Hematopoietic multipotent progenitor cell treated with erythropoietin and hydrocortisone succinate and interleukin-3 and kit ligand, for 8 days (in vitro differentiated cells): Measurements from ENCODE around the gene RHOJ.
"Not testable (repeated sequence)": the region's sequence is repeated elsewhere in the genome, so short reads cannot be mapped to it uniquely, and the experiment has no call there.

Source experiments
- DNase-seq: peaks from one replicate; pipeline ENCODE4 v3.0.0-alpha.2; 2015

RHOJ gene

DNA sequence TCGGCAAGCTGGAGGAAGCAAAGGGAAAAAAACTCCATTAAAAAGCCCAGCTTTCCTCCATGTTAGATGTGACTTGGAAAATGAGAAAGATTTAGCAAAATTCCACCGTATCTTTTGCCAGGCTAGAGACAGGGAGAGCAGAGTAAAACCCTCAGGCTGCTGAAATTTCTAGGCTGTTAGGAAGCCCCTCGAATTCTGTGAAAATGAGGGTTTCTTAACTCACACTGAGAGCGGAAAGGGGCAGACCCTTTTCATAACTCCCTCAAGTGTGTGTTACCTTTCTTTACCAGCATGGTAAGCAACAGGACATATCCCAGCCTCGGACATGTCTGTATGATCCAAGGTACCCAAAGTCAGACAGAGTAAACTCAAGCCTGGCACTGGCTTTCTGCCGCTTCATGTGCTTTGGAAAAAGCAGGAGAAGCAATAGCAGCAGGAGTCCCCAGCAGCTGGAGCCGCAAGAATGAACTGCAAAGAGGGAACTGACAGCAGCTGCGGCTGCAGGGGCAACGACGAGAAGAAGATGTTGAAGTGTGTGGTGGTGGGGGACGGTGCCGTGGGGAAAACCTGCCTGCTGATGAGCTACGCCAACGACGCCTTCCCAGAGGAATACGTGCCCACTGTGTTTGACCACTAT, at the start of gene RHOJ:
TSS of gene RHOJ (plus strand) at position 37 of the 637 bp plus-strand sequence. CDS start at position 464, 427 bp downstream.
- DNase-seq = no peak

DNA sequence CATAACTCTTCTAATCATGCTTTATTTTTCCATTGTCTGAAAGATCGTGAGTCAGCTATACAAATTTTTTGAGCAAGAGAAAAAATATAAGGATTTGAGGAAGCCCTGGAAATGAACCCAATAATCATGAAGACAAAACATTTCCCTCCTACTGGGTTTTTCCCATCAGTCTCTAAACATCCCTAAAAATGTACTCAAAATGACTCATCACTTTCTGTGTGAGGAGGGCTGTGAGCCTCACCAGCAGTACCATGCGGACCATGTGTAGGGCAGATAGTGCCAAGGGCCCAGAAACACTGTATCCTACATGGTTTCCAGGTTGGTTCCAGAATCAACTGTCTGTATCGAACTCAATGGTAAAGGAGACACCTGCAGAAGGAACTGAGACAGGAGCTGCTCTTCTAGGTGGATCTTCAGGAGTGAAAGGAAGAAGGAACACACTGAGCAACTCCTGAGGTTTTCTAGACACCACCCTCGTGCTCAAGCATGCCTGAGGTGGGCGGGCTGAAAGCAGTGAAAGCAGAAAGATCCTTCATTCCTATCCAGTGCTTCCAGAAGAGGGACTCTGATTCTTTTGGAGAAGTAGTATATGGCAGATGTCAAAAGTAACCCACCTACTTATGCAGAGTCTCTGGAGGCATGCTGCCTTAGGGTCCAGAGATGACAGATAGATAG, 48.6 kb upstream of the RHOJ start:
- no peak for DNase-seq

GRCh38 chr14:63157195-63157594, 47.0 kb upstream of the RHOJ start:
- DNase-seq = no peak

DNA sequence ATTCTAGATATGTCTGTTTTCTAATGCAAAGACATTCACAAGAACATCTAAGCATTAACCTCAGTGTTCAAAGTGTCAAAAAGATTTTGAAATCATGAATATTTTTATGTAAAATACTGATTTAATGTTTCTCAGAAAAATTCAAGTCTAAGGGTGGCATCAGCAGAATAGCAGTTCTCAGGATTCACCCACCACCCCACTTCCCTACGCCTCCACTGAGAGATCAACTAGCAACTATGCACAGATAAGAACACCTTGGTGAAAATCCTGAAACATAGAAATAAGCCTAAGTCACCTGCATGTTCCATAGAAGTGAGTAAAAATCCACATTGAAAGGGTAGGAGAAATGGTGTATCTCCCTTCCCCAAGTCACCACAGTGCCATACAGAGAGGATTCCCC, 40.9 kb upstream of the RHOJ start:
- no peak for DNase-seq

DNA sequence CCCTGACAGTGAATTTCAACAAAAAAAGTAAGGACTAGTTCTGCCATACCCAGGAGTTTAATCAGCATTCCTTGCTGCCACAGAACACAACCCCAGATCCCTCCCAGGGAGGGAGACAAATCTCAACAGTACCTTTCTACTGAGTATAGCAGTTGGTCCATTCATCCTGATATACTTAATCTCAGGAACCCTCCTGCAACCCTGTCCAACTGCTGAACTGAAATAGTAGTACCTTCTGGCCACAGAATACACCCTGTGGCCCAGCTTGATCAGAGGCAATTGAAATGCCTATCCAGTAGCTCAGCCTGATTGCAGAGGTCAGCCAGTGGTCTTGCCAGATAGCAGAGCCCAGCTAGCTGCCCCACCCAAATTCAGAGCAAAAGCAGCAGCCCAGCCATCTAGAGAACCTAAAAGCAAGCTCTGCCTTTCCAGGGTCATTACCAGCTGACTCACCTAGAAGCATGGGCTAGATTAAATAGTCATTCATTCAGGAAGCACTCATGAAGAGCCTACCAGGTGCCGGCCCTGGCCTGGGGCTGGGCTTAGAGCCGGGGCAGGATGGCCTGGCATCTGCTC, 40.0 kb upstream of the RHOJ start:
- no peak for DNase-seq

- DNase-seq = not testable (repeated sequence)
These were observed 39.0 kb upstream of the RHOJ start for GRCh38 chr14:63165267-63165666.

DNA sequence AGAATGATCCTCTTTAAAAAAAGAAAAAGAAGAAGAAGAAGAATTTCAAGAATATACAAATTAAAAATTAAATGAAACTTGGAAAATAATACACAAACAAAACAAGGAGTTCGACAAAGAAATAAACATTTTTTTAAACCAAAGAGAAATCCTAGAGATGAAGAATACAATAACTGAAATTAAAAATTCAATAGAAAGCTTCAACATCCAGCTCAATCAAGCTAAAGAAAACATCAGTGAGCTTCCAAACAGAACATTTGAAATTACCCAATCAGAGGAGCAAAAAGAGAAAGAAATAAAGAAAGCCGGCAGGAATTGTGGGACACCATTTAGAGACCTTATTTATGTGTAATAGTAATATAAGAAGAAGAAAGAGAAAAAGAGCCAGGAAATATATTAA, 37.2 kb upstream of the RHOJ start:
- no peak for DNase-seq

DNA sequence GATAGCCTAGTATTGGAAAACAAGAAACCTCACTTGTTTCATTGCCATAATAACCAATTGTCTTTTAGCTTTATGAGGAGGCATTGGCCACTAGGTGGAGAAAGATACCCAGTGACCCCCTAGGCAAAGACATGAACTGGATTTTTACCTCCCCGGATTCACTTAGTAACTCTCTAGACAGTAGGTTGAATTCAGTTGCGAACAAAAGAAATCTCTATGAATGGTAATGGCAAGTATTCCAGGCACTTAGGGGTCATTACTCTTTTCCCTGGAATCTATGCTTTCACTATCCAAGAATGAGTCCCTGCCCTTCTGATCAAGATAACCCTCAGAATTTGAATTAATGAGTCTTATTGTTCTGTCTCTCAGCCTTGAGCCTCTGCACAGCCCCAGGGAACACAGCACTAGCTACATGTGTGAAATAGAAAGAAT, 29.5 kb upstream of the RHOJ start:
- DNase-seq = peak; percentile 9

- no peak for DNase-seq
These were observed 28.7 kb upstream of the RHOJ start for GRCh38 chr14:63175531-63175930.

DNA sequence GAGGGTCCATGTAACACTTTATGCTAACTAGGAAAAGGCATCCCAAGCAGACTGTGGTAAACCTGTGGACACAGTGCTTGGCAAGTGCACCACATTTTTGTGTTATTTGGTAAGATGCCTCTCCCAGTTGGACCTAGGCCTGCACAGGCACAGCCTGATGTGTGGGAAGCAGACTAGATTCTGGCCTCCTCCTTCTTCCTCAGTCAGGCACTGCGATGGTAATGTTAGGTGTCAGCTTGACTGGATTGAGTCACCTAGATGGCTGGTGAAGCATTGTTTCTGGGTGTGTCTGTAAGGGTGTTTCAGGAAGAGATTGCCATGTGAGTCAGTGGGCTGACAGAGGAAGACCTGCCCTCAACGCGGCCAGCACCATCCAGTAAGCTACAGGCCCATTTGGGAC, 25.3 kb upstream of the RHOJ start:
- no peak for DNase-seq

GRCh38 chr14:63179383-63179782, 24.9 kb upstream of the RHOJ start:
- no peak for DNase-seq

DNA sequence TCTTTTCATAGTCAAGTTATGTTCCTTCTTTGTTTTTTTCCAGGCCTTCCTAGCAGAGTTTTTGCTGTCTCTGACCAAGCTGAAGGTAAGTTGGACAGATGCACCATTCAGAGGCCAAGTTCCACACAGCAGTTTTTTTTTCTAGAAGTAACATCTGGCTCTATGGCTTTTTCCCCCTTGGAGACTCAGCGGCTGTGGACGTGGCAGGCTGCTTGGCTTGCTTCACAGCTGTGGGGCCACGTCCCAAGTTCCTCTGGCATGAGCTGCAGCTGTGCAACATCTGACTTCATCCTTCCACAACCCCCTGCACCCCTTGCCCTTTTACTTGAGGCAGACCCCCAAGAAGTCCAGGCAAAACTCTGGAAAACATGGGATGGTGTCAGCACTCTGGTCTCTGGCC, 24.2 kb upstream of the RHOJ start:
- no peak for DNase-seq

DNA sequence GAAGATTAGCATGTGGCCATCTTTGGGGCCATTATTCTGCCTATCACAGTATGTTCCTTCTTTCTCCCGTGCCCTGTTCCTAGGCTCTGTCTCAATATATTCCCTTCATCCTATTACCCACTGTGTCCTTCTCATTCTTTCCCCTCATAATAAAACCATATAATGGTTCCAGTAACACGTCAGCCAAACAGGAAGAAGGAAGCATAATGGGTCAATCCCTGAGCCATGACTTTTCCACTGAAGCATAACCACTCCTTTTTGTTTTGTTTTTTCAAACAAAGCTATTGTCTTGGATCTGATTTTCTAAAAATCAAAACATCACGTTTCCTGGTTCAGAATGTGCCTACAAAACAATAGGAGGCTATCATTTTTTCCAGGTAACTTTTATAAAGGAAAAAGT, 21.3 kb upstream of the RHOJ start:
- DNase-seq = no peak

GRCh38 chr14:63186453-63186852, 17.8 kb upstream of the RHOJ start:
- no peak for DNase-seq

- no peak for DNase-seq
These were observed 13.0 kb upstream of the RHOJ start for GRCh38 chr14:63191211-63191610.

- DNase-seq = no peak
These were observed 12.2 kb upstream of the RHOJ start for GRCh38 chr14:63192085-63192484.

DNA sequence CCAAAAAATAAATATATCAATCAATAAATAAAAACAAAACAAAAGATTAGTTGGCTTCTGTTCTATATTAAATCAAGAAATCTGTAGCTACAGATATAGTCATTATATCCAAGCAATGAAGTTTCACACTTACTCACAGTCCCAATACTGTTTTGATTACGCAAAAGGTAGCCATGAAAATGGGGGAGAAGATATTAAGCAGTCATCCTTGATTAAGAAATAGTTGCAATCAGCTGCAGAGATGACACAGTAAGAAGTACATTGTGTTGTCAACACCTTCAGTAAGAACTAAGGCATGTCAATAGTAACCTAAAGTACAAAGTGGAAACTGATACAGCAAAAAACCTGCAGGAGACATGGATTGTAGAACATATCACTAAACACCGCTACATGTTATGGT, 11.0 kb upstream of the RHOJ start:
- DNase-seq = no peak

GRCh38 chr14:63200035-63200740, 4.1 kb upstream of the RHOJ start:
- DNase-seq = no peak

- no peak for DNase-seq
These were observed 3.5 kb upstream of the RHOJ start for GRCh38 chr14:63200767-63201166.

DNA sequence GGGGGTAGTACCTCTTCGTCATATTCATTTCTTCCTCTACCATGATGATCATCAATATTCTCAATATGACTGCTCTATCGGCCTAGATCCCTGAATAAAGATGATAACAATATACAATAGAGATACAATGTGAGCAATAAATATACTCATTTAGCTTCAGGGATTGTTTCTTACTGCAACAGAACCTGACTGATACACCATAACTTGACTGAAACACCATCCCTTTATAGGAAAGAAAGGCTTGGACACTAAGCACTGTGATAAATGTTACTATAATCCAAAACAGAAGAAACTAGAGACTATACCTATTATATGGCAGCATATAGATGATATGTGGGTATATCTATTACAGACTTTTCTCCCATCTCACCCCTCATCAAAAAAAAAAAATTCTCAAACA, 1.2 kb upstream of the RHOJ start:
- DNase-seq = no peak

DNA sequence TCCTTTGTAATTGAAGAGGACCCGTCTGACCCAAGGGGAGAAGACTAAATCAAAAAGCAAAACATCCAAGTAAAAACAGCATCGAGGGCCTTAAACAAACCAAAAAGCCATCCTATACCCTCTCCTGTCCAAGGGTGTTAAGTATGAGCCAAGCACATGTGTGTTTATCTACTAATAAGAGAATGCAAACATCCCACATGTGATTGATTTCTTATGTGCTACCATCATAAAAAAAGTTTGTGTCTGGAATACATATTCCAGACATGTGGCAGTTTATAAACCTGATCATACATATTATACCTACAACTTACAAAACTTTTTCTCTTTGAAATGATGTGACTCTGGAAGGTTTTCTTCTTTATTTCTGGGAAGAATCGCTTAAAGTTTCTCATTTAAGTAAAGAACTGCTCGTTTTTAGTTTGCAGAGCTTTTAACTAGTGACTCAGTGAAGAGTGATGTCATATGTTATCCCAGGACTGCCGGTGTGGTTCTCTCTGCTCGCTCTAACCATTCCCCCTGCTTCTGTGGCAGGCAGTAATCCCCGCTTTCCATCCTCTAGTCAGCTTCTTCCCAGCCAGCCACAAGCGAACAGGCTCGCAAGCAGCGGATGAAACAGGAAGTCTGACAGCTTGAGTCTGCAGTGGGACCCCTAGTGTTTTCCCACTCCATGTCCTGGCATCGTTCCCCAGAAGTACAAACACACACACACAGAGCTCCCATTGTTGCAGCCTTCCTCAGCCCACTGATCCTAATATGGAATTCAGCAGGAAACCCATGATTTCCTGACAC, 431 bp upstream of the RHOJ start:
- DNase-seq = no peak

DNA sequence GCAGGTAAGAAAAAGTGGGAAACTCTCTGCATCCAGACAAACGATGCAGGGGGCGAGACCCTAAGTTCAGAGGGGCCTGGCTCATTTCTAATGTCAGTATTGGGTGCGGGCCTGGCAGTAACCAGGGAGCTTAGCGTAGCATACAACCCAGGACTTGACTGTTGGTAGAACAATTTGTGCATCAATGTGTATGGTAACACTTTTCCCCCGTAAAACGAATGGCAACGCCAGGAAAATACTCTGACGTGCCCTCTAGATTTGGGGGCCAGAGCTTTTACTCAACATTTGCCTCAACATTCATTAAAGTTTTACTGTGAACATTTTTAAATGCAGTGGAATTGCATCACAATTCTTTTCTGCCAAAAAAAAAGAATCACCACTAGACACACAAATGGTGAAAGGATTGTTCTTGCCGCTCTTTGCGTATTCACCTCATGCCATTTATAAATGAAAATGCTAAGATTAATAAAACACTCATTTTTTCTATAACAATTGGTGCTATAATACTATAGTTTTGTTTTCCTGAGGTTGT, 867 bp downstream of the RHOJ start:
- DNase-seq = no peak

- no peak for DNase-seq
These were observed 1.6 kb downstream of the RHOJ start for GRCh38 chr14:63205866-63206265.
